ENCODE results near the gene KRT79.

KRT79 gene

DNA sequence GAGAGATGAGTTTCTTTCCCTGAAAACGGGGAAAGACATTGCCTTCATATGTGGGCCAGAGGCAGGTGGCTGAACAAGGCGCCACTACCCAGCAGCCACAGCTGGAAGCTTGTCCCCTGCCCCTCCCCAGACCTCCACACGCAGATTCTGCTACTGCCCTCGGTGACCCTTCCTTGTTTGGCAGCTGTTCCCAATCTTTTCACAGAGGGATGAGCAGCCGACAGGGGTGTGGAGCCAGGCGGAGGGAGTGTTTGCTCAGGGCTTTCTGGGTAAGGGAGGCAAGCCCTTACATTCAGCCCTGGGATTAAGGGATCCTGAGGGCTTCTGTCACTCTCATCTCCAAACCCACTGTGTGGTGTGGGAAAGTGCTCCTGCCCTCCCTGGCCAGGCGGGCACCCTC lies 15.7 kb downstream of the KRT79 start:
- DNase-seq: no peak

DNA sequence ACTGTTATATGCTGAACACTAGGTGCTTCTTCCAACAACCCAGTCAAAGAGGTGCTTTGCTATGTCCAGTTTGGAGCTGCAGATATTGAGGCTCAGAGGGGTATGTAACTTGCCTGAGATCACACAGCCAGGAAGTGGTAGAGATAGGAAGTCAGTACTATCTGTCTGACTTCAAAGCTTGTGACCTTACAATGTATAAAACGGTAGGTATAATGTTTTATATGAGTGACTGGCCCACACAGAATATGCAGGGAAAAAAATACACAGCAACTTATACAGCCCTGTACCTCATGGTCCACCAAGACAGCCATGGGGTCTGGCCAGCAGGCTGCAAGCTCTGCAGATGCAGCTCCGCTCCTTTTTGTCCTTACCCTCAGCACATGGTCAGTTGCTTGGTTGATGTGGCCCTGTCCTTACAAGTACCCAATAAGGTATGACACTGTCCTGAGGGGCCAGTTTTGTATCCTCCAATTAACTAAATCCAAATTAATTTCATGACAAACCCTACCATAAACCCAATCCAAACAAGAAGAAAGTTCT lies 16.3 kb downstream of the KRT79 start:
- no peak for DNase-seq

- DNase-seq: no peak
Observed at GRCh38 chr12:52817003-52817698, 17.0 kb downstream of the KRT79 start.

DNA sequence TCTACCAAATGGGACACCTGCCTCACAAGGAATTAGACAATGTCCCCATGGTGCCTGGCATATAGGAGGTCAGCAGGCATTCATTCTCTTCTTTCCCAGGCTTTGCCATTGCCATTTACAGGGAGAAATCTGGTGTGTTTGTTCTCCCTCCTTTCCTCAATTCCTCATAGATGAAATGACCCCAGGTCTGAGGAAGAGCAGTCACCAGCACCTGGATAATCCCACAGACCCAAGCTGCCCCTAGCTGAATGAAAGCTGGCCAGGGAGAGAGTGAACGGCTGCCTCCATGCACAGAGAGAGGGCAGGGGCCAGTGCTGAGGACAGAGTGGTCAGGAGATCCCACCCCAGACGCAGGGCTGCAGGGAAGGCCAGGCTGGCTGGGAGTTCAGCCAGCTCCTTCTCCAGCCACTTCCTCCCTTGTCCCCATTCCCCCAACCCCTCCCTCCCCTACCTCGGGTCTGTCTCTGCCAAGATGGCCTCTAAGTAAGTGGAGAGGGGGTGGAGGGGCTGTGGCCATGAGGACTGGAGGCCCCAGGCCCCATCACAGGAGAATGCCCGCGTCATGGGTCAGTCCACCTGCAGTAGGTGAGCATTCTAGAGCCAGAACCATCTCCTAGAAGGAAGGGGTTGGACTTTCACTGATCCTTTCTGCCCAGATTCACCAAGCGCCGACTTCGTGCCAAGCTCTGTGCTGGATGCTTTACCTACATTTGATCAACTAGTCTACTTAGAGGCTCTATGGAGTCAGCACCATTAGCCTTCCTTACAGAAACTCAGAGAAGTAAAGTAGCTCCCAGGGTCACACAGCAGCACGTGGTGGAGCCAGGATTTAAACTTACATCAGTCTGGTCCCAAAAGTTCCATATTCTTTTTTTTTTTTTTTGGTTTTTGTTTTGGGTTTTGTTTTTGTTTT lies 18.2 kb downstream of the KRT79 start:
- no peak for DNase-seq

- no peak for DNase-seq
Observed at GRCh38 chr12:52815161-52815560, 18.9 kb downstream of the KRT79 start.

GRCh38 chr12:52814710-52815155 lies 19.4 kb downstream of the KRT79 start:
- DNase-seq: no peak

DNA sequence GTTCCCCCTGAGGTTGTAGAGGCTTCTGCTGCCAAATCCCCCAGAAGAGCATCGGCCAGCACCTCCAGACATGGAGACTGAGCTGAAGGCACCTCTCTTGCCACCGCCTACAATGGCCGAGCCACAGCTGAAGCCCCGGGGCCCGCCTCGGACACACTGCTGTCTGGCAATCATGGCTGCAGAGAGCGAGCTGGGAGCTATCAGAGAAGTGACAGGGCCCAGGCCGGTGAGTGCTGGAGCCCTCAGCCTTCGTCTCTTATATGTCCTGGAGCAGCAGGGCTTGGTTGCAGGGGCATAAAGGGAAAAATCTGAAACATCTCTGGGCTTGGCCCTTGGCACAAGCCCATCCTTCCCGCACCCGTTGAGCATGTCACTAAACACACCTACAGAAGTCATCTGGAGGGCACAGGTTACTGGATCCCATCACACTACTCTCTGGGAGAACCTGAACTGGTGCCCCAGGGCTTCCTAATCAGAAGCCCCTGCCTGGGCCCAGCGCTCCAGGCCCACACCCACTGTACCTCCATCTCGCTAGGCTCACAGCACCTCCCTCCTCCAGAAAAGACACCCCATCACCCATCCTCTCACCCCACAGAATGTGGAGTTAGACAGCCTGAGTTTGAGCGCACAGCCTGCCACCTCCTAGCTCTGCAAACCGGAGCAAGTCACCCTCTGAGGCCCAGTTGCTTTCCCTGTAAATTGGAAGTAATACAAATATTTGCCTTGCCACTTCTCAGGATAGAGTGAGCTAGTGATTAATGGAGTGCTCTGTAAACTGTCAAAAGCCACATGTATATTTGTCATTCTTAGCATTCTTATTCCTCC lies 20.0 kb downstream of the KRT79 start, which contains the start of gene KRT4:
KRT4 (minus strand) TSS at position 232 of the 825 bp plus-strand sequence; CDS start at position 174, 58 bp downstream.
- peak; percentile 73 for DNase-seq

- DNase-seq: no peak
Observed at GRCh38 chr12:52813203-52813819, 20.8 kb downstream of the KRT79 start.

DNA sequence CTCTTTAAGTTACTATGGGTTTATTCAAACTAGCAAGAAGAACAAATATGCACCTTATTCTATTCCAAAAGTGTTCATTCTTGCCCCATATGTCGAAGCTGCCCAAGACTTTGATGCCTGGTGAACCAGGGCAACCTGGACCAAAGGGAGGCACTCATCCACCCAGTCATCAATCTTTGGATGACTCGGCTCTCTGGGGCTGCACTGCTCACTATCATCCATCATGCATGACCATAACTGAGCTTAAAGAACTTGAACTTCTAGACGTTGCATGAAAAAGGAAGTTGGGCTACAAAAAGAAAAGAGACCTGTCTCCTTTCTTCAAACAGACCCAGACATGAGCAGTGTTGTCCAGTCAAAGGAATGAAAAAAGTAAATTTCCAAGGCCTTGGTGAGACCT lies 21.4 kb downstream of the KRT79 start:
- no peak for DNase-seq

- DNase-seq: no peak
Observed at GRCh38 chr12:52812073-52812400, 22.1 kb downstream of the KRT79 start.

GRCh38 chr12:52811191-52812072 lies 22.7 kb downstream of the KRT79 start:
- DNase-seq: no peak

DNA sequence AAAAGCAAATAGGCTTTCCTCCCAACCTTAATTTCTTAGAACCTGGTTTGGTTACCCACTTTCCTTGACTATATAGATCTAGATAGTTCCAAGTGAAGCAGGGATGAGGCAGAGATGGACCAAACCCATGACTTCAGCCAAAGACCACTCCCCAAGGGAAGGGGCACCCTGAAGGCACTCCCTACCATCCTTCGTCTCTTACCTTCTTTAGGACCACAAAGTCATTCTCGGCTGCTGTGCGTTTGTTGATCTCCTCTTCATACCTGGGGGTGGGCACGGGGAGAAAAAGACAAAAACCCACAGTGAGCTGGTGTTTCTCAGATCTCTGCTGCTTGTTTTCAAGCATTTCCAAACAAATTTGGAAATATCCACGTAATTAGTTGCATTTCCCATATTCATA lies 23.6 kb downstream of the KRT79 start:
- no peak for DNase-seq

DNA sequence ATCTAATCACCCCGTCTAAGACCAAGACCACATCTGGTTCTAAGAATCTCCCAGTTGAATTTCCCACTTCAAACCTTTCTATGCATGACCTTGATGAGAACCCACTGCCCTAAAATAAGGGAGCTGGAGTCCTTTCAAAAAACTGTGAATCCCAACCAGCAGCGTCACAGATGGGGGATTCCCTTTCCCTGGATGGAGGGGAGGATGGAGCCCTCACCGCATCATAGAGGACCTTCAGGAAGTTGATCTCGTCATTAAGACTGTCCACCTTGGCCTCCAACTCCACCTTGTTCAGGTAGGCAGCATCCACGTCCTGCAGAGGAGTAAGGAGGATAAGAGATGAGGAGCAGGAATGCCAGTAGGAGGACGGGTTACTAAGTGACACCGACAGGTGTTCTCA lies 24.9 kb downstream of the KRT79 start:
- DNase-seq: no peak

DNA sequence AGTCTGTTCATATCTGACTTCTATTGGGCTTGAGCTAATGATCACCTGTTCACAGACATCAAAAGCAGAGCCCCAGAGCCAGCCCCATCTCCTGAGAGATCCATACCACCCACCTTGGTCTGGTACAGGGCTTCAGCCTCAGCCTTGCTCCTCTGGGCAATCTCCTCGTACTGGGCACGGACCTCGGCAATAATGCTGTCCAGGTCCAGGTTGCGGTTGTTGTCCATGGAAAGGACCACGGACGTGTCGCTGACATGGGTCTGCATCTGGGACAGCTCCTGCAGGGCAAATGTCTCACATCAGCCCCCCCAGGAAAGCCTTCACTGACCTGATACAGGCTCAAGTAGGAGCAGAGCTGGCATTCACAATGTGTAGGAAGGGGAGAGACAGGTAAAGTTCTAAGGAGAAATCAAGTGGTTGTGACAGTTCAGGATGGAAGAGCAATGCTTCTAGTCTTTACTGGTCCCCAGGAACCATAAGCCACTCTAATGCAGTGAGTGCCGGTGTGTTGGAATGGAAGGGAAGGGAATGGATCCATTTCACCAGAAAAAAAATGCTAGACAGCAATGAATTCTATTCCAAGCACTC lies 25.4 kb downstream of the KRT79 start:
- DNase-seq: no peak

GRCh38 chr12:52807544-52808470 lies 26.3 kb downstream of the KRT79 start:
- no peak for DNase-seq

DNA sequence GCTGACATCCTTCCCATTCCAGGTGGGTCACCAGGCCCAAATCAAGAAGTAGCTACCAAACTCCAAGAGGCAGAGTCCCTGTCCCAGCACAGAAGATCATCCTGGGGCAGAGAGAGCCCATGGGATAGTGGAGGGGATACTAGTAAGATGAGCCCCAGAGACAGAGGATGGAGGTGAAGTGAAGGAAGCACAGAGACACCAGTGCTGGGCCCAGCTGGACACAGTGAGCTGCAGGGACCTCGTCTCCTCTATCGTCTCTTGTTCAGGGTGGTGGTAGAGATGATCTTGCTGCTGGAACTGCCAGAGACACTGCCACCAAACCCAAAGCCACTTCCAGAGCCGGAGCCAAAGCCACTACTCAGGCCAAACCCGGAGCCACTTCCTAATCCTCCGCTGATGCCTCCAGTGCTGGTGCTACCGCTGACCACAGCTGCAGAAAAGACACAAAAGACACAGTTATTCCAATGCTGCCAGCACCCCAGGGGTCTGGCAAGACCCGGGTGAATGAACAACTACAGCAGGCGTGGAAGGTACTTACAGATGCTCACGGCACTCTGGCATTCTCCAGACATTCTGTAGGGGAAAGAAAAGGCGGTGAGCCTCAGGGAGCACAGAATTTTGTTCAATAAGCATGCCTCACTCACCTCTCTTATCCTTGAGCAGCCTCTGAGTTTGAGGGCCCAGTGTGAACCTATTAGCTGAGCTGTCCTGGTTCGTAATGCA lies 27.1 kb downstream of the KRT79 start:
- no peak for DNase-seq

- no peak for DNase-seq
Observed at GRCh38 chr12:52806169-52806811, 27.8 kb downstream of the KRT79 start.

- DNase-seq: no peak
Observed at GRCh38 chr12:52805739-52806138, 28.4 kb downstream of the KRT79 start.

DNA sequence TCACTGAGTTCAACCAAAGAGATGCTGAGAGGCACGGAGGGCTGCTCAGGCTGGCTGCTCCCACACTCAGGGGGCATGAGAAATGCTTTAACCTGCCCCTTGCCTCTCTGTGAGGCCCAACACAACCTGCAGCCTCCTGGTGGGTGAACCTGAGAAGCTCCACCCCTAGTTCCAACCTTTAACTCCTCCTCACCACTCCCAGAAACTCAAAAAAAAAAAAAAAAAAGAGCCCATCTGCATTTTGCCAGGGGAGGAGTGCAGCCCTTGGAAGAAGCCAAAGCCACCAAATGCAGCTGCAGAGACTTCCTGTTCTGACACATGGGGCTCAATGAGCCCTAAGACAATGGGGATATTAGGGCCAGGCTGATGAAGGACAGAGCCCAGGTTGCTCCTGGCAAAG lies 29.1 kb downstream of the KRT79 start:
- DNase-seq: no peak

All from fibroblast of skin of right biceps (primary cell).